Stimulated activated CD8-positive, alpha-beta memory T cell treated with anti-CD3 and anti-CD28 coated beads, Interleukin-2, amount 100 ng/mL, for 48 hours (primary cell): ENCODE results near the gene NOVA1.
"Not testable (repeated sequence)": the region's sequence is repeated elsewhere in the genome, so short reads cannot be mapped to it uniquely, and the experiment has no call there.

ENCODE experiments used
- DNase-seq, 2 donors: peaks; one replicate each; pipeline ENCODE4 v3.0.0-alpha.2; 2020; ENCODE audit warnings: low read depth in 2 of 2

Gene NOVA1

GRCh38 chr14:26597589-26598080, at the start of gene NOVA1:
Gene NOVA1, minus strand, starts transcription at chr14:26598033. Its CDS starts 597 bp downstream, at chr14:26597436.
- no peak for DNase-seq

DNA sequence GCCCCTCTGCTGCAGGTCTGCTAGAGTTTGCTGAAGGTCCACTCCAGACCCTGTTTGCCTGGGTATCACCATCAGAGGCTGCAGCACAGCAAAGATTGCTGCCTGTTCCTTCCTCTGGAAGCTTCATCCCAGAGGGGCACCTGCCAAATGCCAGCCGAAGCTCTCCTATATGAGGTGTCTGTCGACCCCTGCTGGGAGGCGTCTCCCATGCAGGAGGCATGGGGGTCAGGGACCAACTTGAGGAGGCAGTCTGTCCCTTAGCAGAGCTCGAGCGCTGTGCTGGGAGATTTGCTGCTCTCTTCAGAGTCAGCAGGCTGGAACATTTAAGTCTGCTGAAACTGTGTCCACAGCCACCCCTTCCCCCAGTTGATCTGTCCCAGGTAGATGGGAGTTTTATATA, 47.2 kb upstream of the NOVA1 start:
- not testable (repeated sequence) for DNase-seq

DNA sequence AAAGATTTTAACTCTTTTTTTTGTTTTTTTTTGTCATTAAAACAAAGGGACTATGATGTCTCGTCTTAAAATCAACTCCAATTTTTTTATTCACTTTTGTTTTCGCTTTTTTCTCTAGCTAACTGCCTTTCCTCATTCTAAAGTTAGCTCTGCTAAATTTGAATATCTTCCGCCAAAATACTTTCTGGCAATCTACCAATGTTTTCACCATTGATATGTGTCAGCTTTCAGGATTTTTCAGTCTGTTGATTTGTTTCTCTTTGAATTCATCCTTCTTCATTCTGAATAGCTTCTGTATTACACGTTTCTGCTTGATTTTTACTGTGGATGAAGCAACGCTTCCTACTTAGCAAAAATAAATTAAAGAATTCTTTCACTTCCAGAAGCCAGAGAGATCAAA, 38.7 kb upstream of the NOVA1 start:
- no peak for DNase-seq

DNA sequence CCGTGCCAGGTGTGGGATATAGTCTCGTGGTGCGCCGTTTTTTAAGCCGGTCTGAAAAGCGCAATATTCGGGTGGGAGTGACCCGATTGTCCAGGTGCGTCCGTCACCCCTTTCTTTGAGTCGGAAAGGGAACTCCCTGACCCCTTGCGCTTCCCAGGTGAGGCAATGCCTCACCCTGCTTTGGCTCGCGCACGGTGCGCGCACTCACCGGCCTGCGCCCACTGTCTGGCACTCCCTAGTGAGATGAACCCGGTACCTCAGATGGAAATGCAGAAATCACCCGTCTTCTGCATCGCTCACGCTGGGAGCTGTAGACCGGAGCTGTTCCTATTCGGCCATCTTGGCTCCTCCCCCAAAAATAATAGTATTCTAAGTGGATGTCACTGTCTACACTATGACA, 37.1 kb upstream of the NOVA1 start:
- not testable (repeated sequence) for DNase-seq

DNA sequence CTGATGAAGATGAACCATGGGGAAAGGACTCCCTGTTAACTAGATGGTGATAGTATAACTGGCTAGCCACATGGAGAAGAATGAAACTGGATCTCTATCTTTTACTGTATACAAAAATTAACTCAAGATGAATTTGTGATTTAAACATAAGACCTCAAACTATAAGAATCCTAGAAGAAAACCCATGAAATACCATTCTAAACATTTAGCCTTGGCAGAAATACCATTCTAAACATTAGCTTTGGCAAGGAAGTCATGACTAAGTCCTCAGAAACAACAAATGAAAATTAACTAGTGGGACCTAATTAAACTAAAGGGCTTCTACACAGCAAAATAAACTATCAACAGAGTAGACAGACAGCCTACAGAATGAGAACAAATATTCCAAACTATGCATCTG, 28.4 kb upstream of the NOVA1 start:
- no peak for DNase-seq

GRCh38 chr14:26622611-26623010, 24.8 kb upstream of the NOVA1 start:
- no peak for DNase-seq

GRCh38 chr14:26621807-26622560, 24.2 kb upstream of the NOVA1 start:
- DNase-seq: no peak

DNA sequence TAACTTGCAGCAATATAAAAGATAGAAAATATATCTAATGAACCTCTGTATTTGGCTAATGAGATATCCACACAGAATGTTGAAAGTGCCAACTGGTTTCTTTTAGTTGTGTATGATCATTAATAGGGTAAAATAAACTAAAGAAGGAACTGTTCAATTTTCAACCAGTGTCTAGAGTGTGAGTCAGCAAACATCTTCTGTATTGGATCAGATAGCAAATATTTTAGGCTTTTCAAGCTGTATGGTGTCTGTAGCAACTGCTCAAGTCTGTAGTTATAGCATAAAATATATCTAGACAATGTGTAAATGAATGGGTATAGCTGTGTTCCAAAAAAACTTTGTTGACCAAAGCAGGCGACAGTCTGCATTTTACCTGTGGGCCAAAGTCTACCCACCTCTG, 23.5 kb upstream of the NOVA1 start:
- no peak for DNase-seq

DNA sequence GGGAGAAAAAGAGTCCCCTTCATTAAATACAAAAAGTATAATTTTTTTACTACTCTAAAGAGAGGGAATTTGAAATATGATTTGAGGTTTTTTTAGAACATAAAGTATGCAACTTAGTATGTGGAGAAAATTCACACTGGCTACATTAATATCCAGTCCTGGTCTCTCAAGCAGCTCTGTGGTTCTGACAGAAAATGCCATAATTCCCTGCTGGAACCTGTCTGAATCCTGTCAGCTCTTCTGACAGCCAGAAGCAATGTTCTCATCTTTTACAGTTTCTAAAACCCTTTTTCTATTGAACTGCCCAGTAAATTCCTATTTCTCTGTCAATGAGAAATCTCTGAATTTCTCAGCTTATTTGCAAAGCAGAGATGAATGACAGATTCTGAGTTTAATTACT, 13.4 kb upstream of the NOVA1 start:
- DNase-seq: no peak

GRCh38 chr14:26606729-26607312, 9.0 kb upstream of the NOVA1 start:
- no peak for DNase-seq

GRCh38 chr14:26605602-26606001, 7.8 kb upstream of the NOVA1 start:
- DNase-seq: no peak

DNA sequence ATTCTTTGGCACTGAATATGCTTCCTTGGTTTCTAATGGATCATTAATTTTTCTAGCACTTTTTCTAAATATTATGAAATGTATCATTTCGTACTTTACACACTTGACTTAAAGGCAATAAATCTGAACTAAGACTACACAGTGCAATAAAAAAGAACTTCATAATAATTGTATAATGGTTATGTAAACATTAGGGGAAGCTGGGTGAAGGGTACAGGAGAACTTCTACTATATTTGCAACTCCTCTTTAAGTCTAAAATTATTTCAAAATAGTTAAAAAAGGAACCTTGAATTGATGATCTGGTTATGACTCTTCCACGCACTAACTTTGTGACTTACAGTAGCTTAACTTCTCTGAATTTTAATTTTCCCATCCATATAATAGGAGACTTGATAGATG, 5.1 kb upstream of the NOVA1 start:
- DNase-seq: no peak

GRCh38 chr14:26601856-26602255, 4.0 kb upstream of the NOVA1 start:
- no peak for DNase-seq

DNA sequence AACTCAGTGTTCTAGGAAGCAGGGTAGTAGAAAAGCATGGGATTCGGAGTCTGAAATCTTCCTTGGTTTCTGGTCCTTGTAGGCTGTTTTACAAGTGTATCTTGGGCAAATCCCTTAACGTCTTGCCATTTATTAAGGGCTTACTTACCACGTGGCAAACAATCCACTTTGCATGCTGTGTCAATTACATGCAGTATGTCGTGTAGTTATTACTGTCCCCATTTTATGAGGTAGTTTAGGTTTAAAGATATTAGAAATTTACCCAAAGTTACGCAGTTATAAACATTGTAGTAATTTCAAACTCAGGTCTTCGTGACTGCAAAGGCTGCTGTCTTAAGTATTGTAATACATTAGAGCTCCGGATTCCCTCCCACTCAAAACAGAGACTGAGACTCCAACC, 1.5 kb upstream of the NOVA1 start:
- no peak for DNase-seq

GRCh38 chr14:26598672-26599131, 869 bp upstream of the NOVA1 start:
- DNase-seq: no peak

DNA sequence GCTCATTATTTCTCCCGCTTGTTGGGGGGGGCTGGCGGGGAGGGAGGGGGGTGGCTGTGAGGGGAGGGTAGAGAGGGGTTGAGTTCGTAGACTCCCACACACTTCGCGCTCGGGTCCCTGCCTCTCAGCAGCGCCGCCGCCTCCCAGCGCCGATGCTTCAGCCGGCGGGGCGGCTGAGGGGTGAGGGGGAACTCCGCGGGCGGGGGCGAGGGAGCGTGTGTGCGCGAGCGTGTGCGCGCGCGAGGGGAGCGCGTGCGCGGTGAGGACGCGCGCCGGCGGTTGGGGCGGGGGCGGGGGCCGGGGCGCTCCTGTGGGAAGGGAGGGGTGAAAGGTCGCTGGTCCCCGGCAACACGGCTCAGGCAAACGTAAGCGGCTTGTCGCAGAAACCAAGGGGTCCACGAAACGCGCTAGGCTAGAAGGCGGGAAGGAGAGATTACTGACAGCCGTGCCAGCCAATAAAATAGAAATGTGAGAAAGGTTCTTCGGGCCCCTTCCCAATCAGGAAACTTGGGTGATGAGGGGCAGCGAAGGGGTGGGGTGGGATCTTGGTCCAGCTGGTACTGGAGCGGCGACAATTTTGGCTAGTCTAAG, 343 bp upstream of the NOVA1 start:
- no peak for DNase-seq

DNA sequence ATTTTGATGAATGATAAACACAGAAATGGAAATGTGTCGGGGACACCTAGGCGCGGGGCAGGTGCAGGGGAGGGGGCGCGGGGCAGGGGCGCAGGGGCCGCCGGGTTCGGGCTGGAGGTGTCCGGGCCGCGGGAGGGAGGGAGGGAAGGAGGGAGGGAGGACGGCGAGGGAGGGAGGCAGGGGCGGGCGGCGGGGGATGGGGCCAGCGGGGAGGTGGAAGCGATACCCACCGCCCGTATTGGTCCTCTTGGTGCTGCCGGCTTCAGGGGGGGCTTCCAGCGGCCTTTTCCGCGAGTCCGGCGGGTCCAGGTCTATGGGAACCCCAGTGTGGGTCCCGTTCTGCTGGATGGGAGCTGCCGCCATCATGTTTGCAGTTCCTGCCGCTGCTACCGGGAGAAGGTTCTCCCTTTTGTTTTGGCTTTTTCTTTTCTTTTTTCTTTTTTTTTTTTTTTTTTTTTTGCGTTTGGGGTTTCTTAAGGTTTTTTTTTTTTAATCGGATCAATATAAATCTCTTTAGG, 703 bp downstream of the NOVA1 start:
- DNase-seq: no peak

- no peak for DNase-seq
These were observed 1.2 kb downstream of the NOVA1 start for GRCh38 chr14:26596543-26597061.

GRCh38 chr14:26595926-26596542, 1.8 kb downstream of the NOVA1 start:
- no peak for DNase-seq

- no peak for DNase-seq
These were observed 2.9 kb downstream of the NOVA1 start for GRCh38 chr14:26594756-26595545.

DNA sequence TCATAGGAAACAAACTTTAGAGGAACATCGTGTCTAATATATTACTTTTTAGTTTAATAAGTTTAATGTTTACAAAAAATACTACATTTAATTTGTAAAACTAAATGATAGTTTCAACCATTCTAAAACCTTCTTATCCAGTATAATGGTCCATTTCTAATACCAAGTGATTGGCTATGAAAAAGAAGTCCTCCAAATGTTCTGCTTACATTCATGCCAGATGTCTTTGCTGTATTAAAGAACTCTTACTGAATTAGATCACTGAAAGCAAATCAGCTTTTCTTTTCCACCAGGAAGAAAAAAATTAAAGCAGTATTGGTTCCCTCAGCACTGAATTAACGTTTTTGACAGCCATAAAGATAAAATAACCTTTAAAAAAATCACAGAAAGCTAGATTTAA, 3.7 kb downstream of the NOVA1 start:
- DNase-seq: no peak
